SK-N-SH (cell line): ENCODE data around the gene IFNA5. TPM values are rescaled to one million over a fixed set of nuclear protein-coding genes. Genes with fewer than 3 reads are reported as not detected.

ENCODE experiments used
- CTCF ChIA-PET: fragments of 300-600, 350-600 bp; formaldehyde crosslinking; extraction: SDS; loops from one replicate; lab custom pipeline; 2021; lab: Yijun Ruan, JAX
- POLR2A ChIA-PET: fragments of 350-600 bp; sonication (Branson Sonifier 250); formaldehyde crosslinking; extraction: SDS; loops from one replicate; lab custom pipeline; 2020; ENCODE audit warnings: antibody characterized with exemption, inconsistent platforms; lab: Yijun Ruan, JAX
- DNase-seq: peaks from one replicate; pipeline ENCODE4 v3.0.0; 2012
- H2AFZ ChIP-seq: fragments of 200-600 bp; sonication (generic); 2 replicates; pipeline ENCODE4 v1.8.1; 2016; ENCODE audit warnings: antibody characterized with exemption, mild to moderate bottlenecking, low read depth
- H3F3A ChIP-seq: fragments of 200-600 bp; sonication (generic); replicated peaks from 2 replicates; pipeline ENCODE3; 2016; ENCODE audit warnings: antibody characterized with exemption, mild to moderate bottlenecking; ENCODE audit not compliant: insufficient read depth
- H3K27ac ChIP-seq, 2 experiments: fragments of 200-500 bp in 1 of 2; fragments of 200-600 bp in 1 of 2; sonication (Bioruptor generic) in 1 of 2; sonication (generic), shearing (Covaris generic) in 1 of 2; 2 replicates each; pipeline versions ENCODE4 v1.5.1 to v1.6.1; 2014 to 2016; ENCODE audit warnings: low read depth in 2 of 2, inconsistent platforms in 1 of 2, low read length in 1 of 2, mild to moderate bottlenecking in 1 of 2, mixed read lengths in 1 of 2
- H3K27me3 ChIP-seq: fragments of 200-600 bp; sonication (generic), shearing (Covaris generic); 2 replicates; pipeline ENCODE4 v1.6.1; 2016; ENCODE audit warnings: mixed run types; ENCODE audit not compliant: insufficient read depth
- H3K36me3 ChIP-seq, 2 experiments: fragments of 200-500 bp in 1 of 2; fragments of 200-600 bp in 1 of 2; sonication (Bioruptor generic) in 1 of 2; sonication (generic) in 1 of 2; replicated peaks in 1 of 2; 2 replicates each; pipeline versions ENCODE3 to v1.5.1; 2014 to 2016; ENCODE audit warnings: low read length in 1 of 2, mild to moderate bottlenecking in 1 of 2; ENCODE audit not compliant: insufficient read depth in 2 of 2, control insufficient read depth in 1 of 2
- H3K4me1 ChIP-seq, 2 experiments: fragments of 200-500 bp in 1 of 2; fragments of 200-600 bp in 1 of 2; sonication (Bioruptor generic) in 1 of 2; sonication (generic), shearing (Covaris generic) in 1 of 2; 2 replicates each; pipeline versions ENCODE4 v1.5.1 to v1.6.1; 2014 to 2016; ENCODE audit warnings: low read depth in 1 of 2, low read length in 1 of 2, mixed run types in 1 of 2; ENCODE audit not compliant: insufficient read depth in 2 of 2, control insufficient read depth in 1 of 2
- H3K4me2 ChIP-seq: fragments of 200-600 bp; sonication (generic), shearing (Covaris generic); 2 replicates; pipeline ENCODE4 v1.6.1; 2017; ENCODE audit warnings: mixed run types
- H3K4me3 ChIP-seq, 2 experiments: fragments of 200-500 bp in 1 of 2; fragments of 200-600 bp in 1 of 2; sonication (Bioruptor generic) in 1 of 2; sonication (generic), shearing (Covaris generic) in 1 of 2; 2 replicates each; pipeline versions ENCODE4 v1.5.1 to v1.8.1; 2014 to 2016; ENCODE audit warnings: low read depth in 2 of 2, inconsistent platforms in 1 of 2, low read length in 1 of 2, mild to moderate bottlenecking in 1 of 2, mixed read lengths in 1 of 2, moderate library complexity in 1 of 2
- H3K79me2 ChIP-seq: fragments of 200-600 bp; sonication (generic); 2 replicates; pipeline ENCODE4 v1.8.1; 2017; ENCODE audit warnings: mild to moderate bottlenecking; ENCODE audit not compliant: insufficient read depth
- H3K9ac ChIP-seq: fragments of 200-600 bp; sonication (generic); 2 replicates; pipeline ENCODE4 v1.6.1; 2017; ENCODE audit warnings: mixed run types
- H3K9me2 ChIP-seq: fragments of 200-600 bp; sonication (generic); 2 replicates; pipeline ENCODE4 v1.6.1; 2017; ENCODE audit warnings: mixed run types
- H3K9me3 ChIP-seq: fragments of 200-600 bp; sonication (generic); 2 replicates; pipeline ENCODE4 v1.6.1; 2017; ENCODE audit warnings: mixed run types, mild to moderate bottlenecking, moderate library complexity
- H4K20me1 ChIP-seq: fragments of 200-600 bp; sonication (generic); 2 replicates; pipeline ENCODE4 v1.6.1; 2017; ENCODE audit warnings: mild to moderate bottlenecking, mixed run types; ENCODE audit not compliant: insufficient read depth
- FOSL2 ChIP-seq: IDR thresholded peaks from 2 replicates; pipeline ENCODE4 v1.4.0; 2012; ENCODE audit warnings: low read depth, mild to moderate bottlenecking, moderate library complexity, borderline replicate concordance
- FOXM1 ChIP-seq: IDR thresholded peaks from 2 replicates; pipeline ENCODE4 v1.4.0; 2012; ENCODE audit warnings: low read depth, mild to moderate bottlenecking
- MEF2A ChIP-seq: IDR thresholded peaks from 2 replicates; pipeline ENCODE4 v1.4.0; 2012; ENCODE audit warnings: low read depth, borderline replicate concordance
- POLR2AphosphoS5 ChIP-seq: IDR thresholded peaks from 2 replicates; pipeline ENCODE4 v1.6.1; 2012; ENCODE audit warnings: low read depth, low read length
- RAD21 ChIP-seq: IDR thresholded peaks from 2 replicates; pipeline ENCODE4 v1.6.1; 2012; ENCODE audit warnings: mild to moderate bottlenecking, low read length
- RCOR1 ChIP-seq: fragments of 150-350 bp; IDR thresholded peaks from 2 replicates; pipeline ENCODE4 v1.6.1; 2017; ENCODE audit warnings: antibody characterized with exemption, low read length
- REST ChIP-seq: IDR thresholded peaks from 2 replicates; pipeline ENCODE4 v1.6.1; 2012; ENCODE audit warnings: mild to moderate bottlenecking, low read depth, low read length, moderate library complexity
- RXRA ChIP-seq: IDR thresholded peaks from 2 replicates; pipeline ENCODE4 v1.4.0; 2012; ENCODE audit warnings: low read depth, mild to moderate bottlenecking, borderline replicate concordance
- TCF12 ChIP-seq: IDR thresholded peaks from 2 replicates; pipeline ENCODE4 v1.4.0; 2012
- ZBTB33 ChIP-seq: IDR thresholded peaks from 2 replicates; pipeline ENCODE4 v1.4.0; 2012; ENCODE audit warnings: low read depth, borderline replicate concordance
- WGBS: methylation state at CpG from one replicate; pipeline ENCODE4 v1.1.6; 2017; ENCODE audit warnings: low lambda C conversion rate; 5-methylcytosine and 5-hydroxymethylcytosine counted together
- polyA plus RNA-seq, 3 experiments: library from polyadenylated mRNA; depleted of rRNA; stranded (reverse); fragments of >200 nt; gene quantifications; 2 replicates each; pipeline ENCODE4 v1.2.3, GENCODE V29; 2012

IFNA5 gene
- polyA plus RNA-seq, 1 of the 3 experiments (the other 2 are of a cell fraction) = not detected

GRCh38 chr9:21340735-21341134, 35.6 kb upstream of the IFNA5 start:
- 58% methylated on average over 4 of the region's 4 CpGs for WGBS

More at GRCh38 chr9:21340735-21341134, 35.6 kb upstream of the IFNA5 start:
- no peaks in the 10 kb centered on the region for H3K9me3 ChIP-seq
- H3K36me3 ChIP-seq = no peaks in the 10 kb centered on the region
- peaks cover 8% of the 10 kb centered on the region; the same call in 1 of the 2 replicates for H3K27me3 ChIP-seq
- no peaks in the 10 kb centered on the region; a peak in 1 of 4 replicates for H3K4me1 ChIP-seq
- no peaks in the 10 kb centered on the region for H3K9me2 ChIP-seq
- no peak overlapping the region for H3K4me2 ChIP-seq
- no peak overlapping the region for H3K4me3 ChIP-seq
- H3K27ac ChIP-seq = no peak overlapping the region
- TF ChIP-seq TCF12 (no peak), FOXM1 (no peak), RXRA (no peak), RCOR1 (no peak), ZBTB33 (no peak), FOSL2 (no peak), RAD21 (no peak), POLR2AphosphoS5 (no peak), REST (no peak), MEF2A (no peak)
- H3F3A ChIP-seq = no peaks in the 10 kb centered on the region
- H2AFZ ChIP-seq = no peak overlapping the region
- DNase-seq = no peak
- H4K20me1 ChIP-seq = no peaks in the 10 kb centered on the region
- no peak overlapping the region for H3K9ac ChIP-seq
- ChIA-PET CTCF (interaction anchor here (0.6 to 4.6 kb wide), 2 partner anchors 9 to 55 kb away, joined by 3 to 19 read pairs; no protein-coding TSS in a partner anchor), POLR2A (no interaction called here)
- no peaks in the 10 kb centered on the region for H3K79me2 ChIP-seq
